NCI-H524 (cell line): Measurements from ENCODE around the gene CLOCK.

Experiments
- DNase-seq, 2 experiments: peaks; one replicate each; lab custom pipeline; 2025; lab: John Stamatoyannopoulos, UW

CLOCK gene

GRCh38 chr4:55475394-55476243, 71.1 kb downstream of the CLOCK start:
- no peak for DNase-seq

GRCh38 chr4:55469979-55470378, 76.7 kb downstream of the CLOCK start:
- no peak for DNase-seq

GRCh38 chr4:55468724-55469123, 78.0 kb downstream of the CLOCK start:
- no peak for DNase-seq

GRCh38 chr4:55466001-55466400, 80.7 kb downstream of the CLOCK start:
- no peak for DNase-seq

GRCh38 chr4:55458611-55459010, 88.1 kb downstream of the CLOCK start:
- no peak for DNase-seq

GRCh38 chr4:55458164-55458563, 88.5 kb downstream of the CLOCK start:
- no peak for DNase-seq

GRCh38 chr4:55450566-55450965, 96.1 kb downstream of the CLOCK start:
- no peak for DNase-seq

GRCh38 chr4:55447831-55448230, 98.9 kb downstream of the CLOCK start:
- peak; percentile 17 to 84 for DNase-seq

GRCh38 chr4:55447108-55447708, 99.5 kb downstream of the CLOCK start:
- DNase-seq = no peak

- DNase-seq = no peak
Measured at GRCh38 chr4:55446578-55446922, 100.2 kb downstream of the CLOCK start.

- DNase-seq = peak in 1 of 2 experiments; percentile 8
Measured at GRCh38 chr4:55445921-55446577, 100.7 kb downstream of the CLOCK start.

- DNase-seq = peak in 1 of 2 experiments; percentile 30
Measured at GRCh38 chr4:55444827-55445226, 101.9 kb downstream of the CLOCK start.

GRCh38 chr4:55442541-55442940, 104.2 kb downstream of the CLOCK start:
- no peak for DNase-seq

- DNase-seq = no peak
Measured at GRCh38 chr4:55440786-55441185, 105.9 kb downstream of the CLOCK start.

- no peak for DNase-seq
Measured at GRCh38 chr4:55439023-55439422, 107.7 kb downstream of the CLOCK start.

- DNase-seq = no peak
Measured at GRCh38 chr4:55438314-55438713, 108.4 kb downstream of the CLOCK start.

GRCh38 chr4:55437823-55438222, 108.9 kb downstream of the CLOCK start:
- DNase-seq = no peak

- no peak for DNase-seq
Measured at GRCh38 chr4:55437356-55437796, 109.3 kb downstream of the CLOCK start.

GRCh38 chr4:55435141-55435841, 111.4 kb downstream of the CLOCK start:
- DNase-seq = no peak

GRCh38 chr4:55431710-55432336, 114.9 kb downstream of the CLOCK start:
- no peak for DNase-seq

- no peak for DNase-seq
Measured at GRCh38 chr4:55424791-55425190, 121.9 kb downstream of the CLOCK start.

- DNase-seq = no peak
Measured at GRCh38 chr4:55416176-55416575, 130.5 kb downstream of the CLOCK start.
